Skin epidermis (tissue), 12 donors: ENCODE data around the gene OBP2A.

Source experiments
- H3K27ac ChIP-seq, 21 experiments: fragments of 200-600 bp; sonication (generic) in 11 of 21; one replicate each; pipeline ENCODE4 v1.5.0; 2020; ENCODE audit warnings: mild to moderate bottlenecking in 3 of 21, inconsistent platforms in 2 of 21, moderate library complexity in 2 of 21
- H3K4me3 ChIP-seq, 7 experiments: fragments of 200-600 bp; sonication (generic) in 2 of 7; one replicate each; pipeline ENCODE4 v1.5.0; 2020; ENCODE audit warnings: inconsistent platforms in 2 of 7, mild to moderate bottlenecking in 2 of 7, moderate library complexity in 1 of 7

OBP2A gene

DNA sequence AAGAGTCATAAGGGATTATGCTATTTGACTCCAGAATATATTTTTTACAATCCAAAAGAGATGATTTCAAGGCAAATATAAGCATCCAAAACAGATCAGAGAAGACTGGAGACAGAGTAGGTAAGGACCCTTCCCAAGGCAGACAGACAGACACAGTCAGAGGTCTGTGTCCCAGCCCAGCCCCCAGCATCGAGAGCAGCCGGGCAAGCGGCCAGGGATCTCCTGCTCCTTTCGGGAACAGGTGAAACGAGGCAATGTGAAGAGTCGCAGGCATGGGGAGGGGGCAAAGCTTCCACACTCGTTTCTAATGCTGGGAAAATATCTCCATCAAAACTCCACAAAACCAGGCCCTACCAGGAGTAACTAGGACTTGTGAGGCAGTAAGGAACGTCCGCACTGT, 21.4 kb downstream of the OBP2A start:
- no peak overlapping the region for H3K27ac ChIP-seq
- H3K4me3 ChIP-seq = no peak overlapping the region

DNA sequence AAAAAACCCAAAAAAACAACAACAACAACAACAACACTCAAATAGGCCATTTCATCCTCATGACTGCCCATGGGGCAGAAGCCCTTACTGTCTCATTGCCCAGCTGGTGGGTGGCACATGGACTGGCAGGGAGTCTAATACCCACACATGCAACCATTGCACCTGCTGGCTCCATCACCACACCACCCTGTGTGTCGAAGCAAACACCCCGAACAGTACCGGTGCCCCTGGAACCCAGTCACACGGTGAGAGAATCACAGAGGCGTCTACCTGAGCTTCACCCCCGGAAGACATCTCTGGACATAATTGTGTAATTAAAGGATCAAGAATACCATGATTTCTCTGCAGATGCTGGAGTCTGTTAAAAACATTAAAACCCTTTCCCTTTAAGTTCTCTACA, 22.1 kb downstream of the OBP2A start:
- Histone ChIP-seq H3K27ac (no peak overlapping the region), H3K4me3 (no peak overlapping the region)

DNA sequence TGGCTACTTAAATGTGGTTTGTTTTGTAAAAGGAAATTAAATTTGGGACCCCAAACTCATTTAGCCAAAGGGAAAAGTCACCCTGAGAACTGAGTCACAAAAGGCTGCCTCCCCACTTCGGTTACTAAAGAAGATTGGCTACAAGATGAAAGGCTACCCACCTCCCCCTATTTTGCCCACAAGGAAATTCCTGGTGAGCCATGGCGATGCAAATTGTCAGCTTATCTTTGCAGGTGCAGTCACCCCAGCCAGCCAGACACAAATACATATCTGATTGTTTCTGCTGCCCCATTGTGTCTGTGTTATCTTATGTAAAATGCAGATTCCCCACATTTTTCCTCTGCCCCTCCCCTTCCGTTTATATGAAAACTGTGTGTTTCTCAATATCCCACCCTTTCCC, 24.5 kb downstream of the OBP2A start:
- H3K27ac ChIP-seq = no peak overlapping the region
- H3K4me3 ChIP-seq = no peak overlapping the region

DNA sequence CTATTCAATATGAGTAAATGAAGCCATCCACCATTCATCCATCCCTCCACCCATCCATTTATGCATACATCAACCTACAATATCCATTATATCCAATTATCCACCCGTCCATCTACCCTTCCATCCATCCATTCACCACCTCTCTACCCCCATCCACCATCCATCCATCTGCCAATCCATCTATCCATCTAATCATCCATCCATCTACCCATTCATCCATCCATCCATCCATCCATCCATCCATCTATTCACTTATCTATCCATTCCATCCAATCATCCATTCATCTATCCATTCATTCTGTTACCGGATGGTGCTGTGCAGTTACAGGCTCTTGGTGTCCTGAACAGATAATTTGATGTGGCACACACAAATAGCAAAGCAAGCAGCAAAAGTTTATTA, 26.3 kb downstream of the OBP2A start:
- Histone ChIP-seq H3K27ac (no peak overlapping the region), H3K4me3 (no peak overlapping the region)

DNA sequence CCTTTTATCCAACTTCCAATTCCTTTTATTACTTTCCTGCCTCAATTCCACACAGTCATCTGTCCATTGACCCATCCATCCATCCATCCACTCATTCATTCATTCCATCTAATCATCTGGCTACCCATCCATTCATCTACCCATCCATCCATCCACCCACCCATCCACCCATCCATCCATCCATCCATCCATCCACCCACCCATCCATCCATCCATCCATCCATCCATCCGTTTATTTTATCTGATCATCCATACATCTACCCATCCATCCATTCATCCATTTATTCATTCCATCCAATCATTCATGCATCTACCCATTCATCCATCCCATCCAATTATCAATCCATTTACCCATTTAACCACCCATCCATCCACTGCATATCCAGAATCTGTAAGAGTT, 27.2 kb downstream of the OBP2A start:
- H3K27ac ChIP-seq = no peak overlapping the region

DNA sequence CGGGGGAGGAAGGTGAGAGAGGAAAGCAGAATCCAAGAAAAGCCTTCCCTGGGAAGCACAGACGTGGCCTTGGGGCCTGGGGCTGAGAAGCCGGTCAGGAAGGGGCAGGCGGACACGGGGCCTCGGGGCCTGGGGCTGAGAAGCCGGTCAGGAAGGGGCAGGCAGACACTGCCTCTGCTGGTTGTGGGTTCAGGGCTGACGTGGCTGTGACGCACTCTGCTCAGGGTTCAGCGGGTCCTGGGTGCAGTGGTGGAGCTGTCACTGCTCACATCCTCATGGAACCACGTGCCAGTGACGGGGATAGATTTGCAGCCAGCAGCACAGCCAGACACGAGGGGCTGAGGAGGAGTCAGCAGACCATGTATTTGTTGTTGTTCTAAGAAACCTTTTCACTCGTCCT, 28.4 kb downstream of the OBP2A start:
- Histone ChIP-seq H3K27ac (no peak overlapping the region), H3K4me3 (no peak overlapping the region)

More for the DNA sequence above, 27.2 kb downstream of the OBP2A start:
- H3K4me3 ChIP-seq = no peak overlapping the region

DNA sequence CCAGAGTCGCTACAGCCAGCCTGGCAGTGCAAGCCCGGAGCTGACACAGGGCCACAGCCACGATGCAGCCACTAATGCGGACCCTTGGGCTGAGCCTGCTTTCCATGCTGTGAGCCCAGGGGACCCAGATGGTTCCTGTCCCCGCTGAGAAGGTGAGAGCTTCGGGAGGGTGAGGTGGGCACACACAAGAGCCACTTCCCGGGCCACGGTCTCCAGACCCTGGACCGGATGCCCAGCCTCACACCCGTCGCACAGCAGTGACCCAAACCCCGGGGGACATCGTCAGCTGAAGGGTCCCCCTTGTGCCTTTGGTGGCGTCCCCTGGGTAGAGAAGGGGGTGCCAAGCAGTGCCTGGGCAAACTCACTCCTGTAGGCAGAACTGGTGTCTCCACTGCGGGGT, 29.0 kb downstream of the OBP2A start:
- Histone ChIP-seq H3K4me3 (no peak overlapping the region), H3K27ac (no peak overlapping the region)

DNA sequence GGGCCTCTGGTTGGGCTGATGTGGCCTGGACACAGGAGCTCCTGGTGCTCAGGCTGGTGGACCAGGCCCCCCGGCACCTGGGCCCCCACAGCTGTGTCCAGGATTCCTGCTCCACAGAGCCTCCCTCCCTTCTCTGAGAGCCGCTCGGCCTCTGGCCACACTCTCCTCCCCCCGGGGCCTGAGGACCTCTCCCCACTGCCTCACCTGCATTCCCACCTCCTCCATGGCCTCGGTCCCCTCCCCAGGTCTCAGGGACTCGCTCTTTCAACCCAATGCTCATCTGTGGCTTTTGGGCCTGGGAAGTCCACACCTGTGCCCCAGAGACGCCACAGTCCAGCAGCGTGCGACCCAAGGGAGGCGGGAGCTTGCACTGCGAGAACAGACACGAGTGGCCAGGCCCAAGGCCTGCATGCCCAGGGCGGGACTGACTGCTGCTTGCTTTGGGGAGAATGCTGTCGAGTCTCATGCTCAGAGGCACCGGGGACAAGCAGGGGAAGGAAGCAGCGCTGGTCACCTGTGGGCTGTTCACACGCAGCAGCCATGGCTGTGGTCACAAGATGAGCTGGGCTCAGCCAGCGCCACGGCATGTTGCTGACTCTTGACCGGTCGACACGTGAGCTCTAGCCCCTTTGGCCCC, 30.2 kb downstream of the OBP2A start:
- Histone ChIP-seq H3K27ac (no peak overlapping the region), H3K4me3 (no peak overlapping the region)

DNA sequence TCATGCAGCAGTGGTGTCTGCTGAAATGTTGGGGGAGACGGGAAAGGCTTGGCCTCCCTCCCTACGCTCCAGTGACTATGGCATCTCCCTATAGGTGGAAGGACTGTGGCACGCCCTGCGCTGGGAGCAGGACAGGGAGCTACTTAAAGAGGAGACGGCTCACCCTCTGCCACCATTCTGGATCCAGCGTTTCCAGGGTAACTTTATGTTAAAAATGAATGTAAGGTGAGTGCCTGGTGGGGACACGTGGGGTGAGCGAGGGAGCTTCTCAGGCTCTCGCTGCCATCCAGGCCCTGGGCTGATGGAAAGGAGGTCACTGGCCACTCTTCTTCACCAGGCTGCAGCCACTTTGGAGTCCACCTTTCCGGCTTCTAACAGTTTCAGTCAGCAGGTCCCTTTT, 31.3 kb downstream of the OBP2A start:
- no peak overlapping the region for H3K27ac ChIP-seq

DNA sequence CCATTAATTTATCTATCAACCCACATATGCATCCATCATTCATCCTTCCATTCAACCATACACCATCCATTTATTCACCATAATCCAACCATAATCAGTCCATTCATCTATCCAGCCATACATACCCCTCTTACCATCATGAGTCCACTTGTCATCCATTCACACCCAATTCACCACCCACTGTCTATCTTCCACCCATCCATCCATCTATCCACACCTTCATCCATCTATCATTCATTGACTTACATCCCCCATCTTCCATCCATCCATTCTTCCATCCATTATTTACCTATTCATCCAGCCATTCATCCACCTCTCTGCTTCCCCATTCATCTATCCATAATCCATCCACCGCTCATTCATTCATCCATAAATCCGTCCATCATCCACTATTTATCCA, 33.4 kb downstream of the OBP2A start:
- Histone ChIP-seq H3K4me3 (no peak overlapping the region), H3K27ac (no peak overlapping the region)

More for the DNA sequence above, 31.3 kb downstream of the OBP2A start:
- no peak overlapping the region for H3K4me3 ChIP-seq

DNA sequence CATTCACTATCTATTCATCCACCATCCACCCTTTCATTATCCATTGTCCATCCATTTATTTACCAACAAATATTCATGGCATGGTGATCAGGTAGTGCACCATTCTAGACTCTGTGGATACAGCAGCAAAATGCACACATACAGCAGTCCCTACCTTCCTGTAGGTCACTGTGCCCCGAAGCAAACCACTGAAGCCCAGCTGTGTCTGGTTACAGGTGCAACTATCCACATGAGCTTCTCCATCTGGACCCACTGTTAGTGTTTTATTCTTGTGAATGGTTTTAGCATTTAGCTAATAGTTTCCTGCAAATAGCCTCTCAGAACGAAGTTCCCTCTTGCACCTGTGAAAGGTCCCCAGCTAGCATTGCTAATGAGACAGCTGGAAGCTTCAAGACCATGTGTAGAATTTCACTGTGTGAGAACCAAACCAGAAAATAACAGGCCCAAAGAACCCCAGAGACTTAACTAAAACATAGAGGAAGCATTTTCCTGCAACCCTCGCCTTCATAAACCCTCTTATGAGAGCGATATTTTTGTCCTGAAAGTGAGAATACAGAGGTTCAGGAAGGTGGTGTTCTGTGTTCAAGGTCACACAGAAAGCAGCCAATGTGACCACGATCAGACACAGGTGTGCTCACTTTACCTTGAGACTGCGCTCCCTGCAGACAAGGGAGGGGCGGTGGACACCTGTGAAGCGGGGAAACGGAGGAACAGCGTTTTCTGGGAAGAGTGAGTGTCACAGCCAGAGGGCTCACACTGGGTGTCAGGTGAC, 34.1 kb downstream of the OBP2A start:
- Histone ChIP-seq H3K27ac (no peak overlapping the region), H3K4me3 (no peak overlapping the region)

DNA sequence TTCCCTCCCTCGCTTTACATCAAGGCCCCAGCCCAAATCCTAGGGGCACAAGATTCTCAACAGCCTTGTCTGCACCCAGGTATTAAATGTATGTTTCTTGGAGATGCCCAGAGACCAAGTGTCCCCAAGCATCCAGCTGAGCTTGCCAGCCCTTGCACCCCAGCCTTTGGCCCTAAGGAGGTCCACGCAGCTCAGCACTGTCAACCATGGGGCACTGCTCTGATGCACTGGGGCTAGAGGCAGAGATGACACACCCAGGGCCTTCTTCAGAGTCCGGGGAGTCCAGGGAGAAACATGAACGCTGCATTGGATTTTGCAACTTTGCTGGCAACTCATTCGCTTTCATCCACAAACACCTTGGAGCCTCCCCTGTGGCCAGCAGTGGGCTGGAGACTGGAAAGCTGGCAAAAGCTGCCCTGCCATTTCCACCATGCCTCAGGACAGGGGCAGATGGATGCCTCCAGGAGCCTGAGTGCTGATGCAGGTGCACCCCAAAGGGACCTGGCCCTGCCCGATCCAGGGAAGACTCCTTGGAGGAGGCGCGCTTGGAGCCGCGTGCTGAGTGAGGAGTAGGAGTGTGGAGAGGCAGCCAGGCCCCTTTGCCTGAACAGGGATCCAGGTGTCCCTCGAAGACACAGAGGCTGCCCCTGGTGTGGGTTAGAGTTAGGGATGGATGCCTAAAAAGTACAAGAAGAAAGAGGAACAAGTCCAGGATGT, 34.9 kb downstream of the OBP2A start:
- no peak overlapping the region for H3K27ac ChIP-seq
- H3K4me3 ChIP-seq = no peak overlapping the region

DNA sequence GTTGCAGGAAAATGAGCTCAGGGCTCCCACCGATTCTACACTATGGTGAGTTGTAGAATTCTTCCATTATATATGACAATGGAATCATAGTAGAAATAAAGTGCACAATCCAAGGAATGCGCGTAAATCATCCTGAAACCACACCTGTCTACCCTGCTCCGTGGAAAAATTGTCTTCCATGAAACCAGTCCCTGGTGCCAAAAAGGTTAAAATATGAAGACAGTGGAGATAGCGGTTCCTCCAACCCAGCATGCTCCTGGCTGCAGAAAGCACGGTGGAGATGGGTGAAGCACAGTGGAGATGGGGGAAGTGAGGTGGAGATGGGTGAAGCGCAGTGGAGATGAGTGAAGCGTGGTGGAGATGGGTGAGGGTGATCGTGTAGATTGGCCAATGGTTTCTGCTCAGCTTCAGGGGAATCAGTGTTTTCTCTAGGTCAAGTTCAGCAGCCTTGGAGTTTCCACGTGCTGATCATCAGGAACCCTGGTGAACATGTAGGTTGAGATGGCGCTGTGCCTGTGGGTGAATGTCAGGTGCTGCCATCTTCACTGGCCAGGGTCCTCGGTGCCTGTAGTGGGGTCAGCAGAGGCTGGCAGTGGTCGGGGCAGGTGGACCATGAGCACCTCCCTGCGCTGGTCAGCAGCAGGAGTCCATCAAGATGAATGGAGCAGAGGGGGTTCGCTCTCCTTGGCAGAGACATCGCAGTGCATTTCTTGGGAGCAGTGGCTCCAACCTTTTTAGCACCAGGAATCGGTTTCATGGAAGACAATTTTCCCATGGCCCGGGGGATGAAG, 35.9 kb downstream of the OBP2A start:
- no peak overlapping the region for H3K4me3 ChIP-seq
- no peak overlapping the region for H3K27ac ChIP-seq

DNA sequence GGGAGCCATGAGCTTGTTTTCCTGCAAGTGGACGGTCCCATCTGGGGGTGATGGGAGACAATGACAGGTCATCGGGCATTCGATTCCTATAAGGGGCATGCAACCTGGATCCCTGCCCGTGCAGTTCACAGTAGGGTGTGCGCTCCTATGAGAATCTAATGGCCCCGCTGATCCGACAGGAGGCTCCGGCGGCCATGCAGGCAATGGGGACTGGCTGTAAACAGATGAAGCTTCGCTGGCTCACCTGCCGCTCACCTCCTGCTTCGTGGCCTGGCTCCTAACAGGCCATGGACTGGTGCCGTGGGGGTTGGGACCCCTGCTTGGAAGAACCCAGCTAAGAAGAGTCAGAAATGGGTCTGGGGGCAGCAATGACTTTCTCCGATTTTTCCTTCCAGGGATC, 36.6 kb downstream of the OBP2A start:
- Histone ChIP-seq H3K27ac (no peak overlapping the region), H3K4me3 (no peak overlapping the region)

DNA sequence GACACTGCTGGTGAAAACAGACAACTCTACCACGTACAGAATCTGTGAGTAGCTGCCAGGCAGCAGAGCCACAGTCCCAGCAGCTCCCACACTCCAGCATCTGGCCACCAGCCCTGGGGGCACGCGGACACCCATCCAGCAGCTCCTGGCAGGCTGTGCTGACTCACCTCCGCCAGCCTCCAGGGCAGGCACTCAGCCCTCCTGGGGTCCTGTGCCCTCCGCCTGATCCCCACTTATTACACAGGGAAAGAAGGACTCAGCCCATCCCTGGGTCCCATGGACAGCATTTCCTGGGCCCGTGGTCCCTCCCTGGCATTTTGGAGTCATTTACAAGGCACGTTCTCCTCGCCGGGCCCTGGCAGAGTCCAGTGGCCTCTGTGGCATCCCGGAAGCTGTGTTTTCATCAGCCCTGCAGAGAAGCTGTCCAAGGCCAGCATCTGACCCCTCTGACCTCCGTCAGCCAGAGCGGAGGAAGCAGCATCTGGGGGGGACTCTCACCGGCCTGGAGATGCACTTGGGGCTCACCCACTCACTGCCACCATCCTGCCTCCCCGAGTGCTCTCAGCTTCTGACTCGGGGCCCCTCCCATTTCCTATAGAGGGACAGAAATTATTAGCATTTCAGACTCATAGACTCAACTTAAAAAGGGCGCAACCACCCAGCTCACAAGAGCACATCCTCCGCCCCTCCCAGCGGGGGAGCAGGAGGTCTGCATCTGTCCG, 37.2 kb downstream of the OBP2A start:
- Histone ChIP-seq H3K27ac (no peak overlapping the region), H3K4me3 (no peak overlapping the region)

DNA sequence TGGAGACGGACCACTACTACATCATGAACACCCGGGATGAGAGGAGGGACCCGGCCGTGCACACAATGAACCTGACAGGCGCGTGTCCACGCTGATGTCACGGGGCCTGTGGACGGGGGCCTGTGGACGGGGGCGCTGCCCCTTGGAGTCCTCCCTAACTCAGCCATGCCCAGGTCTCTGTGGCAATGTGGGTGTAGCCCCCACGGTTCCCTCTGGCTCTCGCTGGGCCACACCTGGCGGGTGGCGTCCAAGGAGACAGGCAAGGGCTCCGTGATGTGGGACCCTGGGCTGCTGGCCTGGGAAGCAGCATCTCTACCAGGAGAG, 37.7 kb downstream of the OBP2A start:
- Histone ChIP-seq H3K27ac (no peak overlapping the region), H3K4me3 (no peak overlapping the region)

DNA sequence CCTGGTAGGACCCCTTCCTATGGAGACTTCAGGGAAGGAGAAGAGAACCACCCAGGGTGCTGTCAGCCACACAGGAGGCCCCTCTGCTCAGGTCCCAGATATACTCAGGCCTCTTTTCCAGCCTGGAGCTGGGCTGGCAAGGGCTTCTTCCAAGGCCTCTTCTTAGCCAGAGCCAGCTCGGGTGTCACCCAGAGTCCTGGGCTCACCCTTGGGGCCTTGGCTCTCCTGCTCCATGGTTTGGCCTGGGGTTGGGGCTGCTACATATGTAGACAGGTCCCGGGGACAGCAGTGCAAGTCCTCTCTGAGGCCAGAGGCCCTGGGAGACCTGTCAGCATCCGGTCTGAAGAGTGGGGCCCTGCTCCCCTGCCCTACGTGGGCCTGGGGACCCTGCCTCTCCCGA, 38.4 kb downstream of the OBP2A start:
- Histone ChIP-seq H3K27ac (no peak overlapping the region), H3K4me3 (no peak overlapping the region)

DNA sequence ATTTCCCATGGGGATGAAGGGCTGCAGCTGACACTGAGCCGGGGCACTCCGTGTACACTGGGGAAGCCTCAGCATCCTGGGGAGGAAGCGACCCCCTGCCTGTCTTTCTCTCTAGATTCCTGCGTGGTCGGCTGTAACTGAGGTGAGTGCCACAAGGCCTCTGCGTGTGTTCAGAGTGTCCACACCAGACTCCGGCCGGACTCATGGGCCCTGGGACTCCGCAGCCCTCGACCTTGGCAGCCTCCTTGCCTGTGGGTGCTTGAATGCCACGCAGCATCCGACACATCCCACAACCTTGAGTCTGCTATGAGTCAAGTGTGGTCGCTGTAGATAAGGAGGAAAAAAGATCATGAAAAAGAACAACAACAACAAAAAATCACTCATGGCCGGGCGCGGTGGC, 39.0 kb downstream of the OBP2A start:
- Histone ChIP-seq H3K27ac (no peak overlapping the region), H3K4me3 (no peak overlapping the region)

DNA sequence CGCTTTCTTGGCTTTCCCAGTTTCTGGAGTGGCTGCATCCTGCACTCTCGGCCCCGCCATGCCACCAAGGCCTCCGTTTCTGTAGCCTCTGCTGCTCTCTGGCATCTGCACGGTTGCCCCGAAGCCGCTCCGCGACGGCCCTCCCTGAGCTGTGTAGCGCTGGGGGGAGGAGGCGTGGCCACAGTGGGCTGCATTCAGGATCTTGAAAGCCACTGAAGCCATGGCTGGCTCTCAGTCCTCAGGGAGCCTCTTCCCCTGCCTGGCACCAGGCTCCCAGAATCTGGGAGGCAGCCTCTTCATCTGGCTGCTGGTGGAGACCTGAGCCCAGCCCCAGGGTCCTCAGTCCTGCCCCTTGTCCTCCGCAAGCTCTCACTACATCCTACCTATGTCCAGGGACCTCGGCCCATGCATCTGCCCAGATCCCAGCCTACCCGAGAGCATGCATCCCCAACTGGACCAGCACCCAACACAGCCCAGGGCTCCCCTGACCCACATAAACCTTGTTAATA, 40.7 kb downstream of the OBP2A start:
- Histone ChIP-seq H3K4me3 (no peak overlapping the region), H3K27ac (no peak overlapping the region)

DNA sequence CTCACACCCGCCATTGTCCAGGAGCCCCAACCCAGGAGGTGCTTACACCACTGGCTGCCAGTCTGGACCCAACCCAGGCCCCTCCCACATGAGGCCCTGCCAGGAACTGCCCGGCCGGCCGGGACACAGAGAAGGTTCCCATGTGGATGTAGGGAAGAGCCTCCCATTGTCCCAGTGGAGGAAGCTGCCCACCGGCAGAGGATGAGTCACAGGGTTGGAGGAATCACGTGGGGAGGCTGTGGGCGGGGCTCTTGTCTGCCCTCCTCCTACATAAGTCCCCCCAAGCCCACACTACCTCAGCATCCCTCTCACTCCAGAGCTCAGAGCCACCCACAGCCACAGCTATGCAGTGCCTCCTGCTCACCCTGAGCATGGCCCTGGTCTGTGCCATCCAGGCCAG, 41.7 kb downstream of the OBP2A start:
- no peak overlapping the region for H3K27ac ChIP-seq
- no peak overlapping the region for H3K4me3 ChIP-seq
